KOPT-K1 (cell line): ENCODE data around the gene NATD1.
"Not testable (repeated sequence)": the region's sequence is repeated elsewhere in the genome, so short reads cannot be mapped to it uniquely, and the experiment has no call there.

Experiments
- H3K27ac ChIP-seq: fragments of 200-600 bp; sonication (generic); 2 replicates; pipeline ENCODE4 v1.5.1; 2016; ENCODE audit warnings: antibody characterized with exemption, mild to moderate bottlenecking, low read depth, low read length; ENCODE audit not compliant: poor library complexity, severe bottlenecking
- H3K36me3 ChIP-seq: fragments of 200-600 bp; sonication (generic); 2 replicates; pipeline ENCODE4 v1.5.1; 2017; ENCODE audit warnings: antibody characterized with exemption, mild to moderate bottlenecking, low read length, moderate library complexity; ENCODE audit not compliant: insufficient read depth
- H3K9me3 ChIP-seq: fragments of 200-600 bp; sonication (generic); 2 replicates; pipeline ENCODE4 v1.5.1; 2017; ENCODE audit warnings: antibody characterized with exemption, low read length, mild to moderate bottlenecking; ENCODE audit not compliant: insufficient read depth, poor library complexity, severe bottlenecking

The NATD1 gene

GRCh38 chr17:21210411-21211076, 42.7 kb downstream of the NATD1 start:
- H3K9me3 ChIP-seq: no peaks in the 10 kb centered on the region
- H3K36me3 ChIP-seq: peaks cover 55% of the 10 kb centered on the region
- H3K27ac ChIP-seq: no peak overlapping the region

GRCh38 chr17:21209511-21210175, 43.6 kb downstream of the NATD1 start:
- peaks cover 63% of the 10 kb centered on the region for H3K36me3 ChIP-seq
- no peak overlapping the region for H3K27ac ChIP-seq
- H3K9me3 ChIP-seq: no peaks in the 10 kb centered on the region

- Histone ChIP-seq H3K9me3 (no peaks in the 10 kb centered on the region), H3K36me3 (peaks cover 68% of the 10 kb centered on the region)
Observed at GRCh38 chr17:21208352-21208751, 44.9 kb downstream of the NATD1 start.

GRCh38 chr17:21204935-21205334, 48.3 kb downstream of the NATD1 start:
- Histone ChIP-seq H3K27ac (no peak overlapping the region), H3K36me3 (peaks cover 79% of the 10 kb centered on the region), H3K9me3 (no peaks in the 10 kb centered on the region)

More at GRCh38 chr17:21208352-21208751, 44.9 kb downstream of the NATD1 start:
- no peak overlapping the region for H3K27ac ChIP-seq

DNA sequence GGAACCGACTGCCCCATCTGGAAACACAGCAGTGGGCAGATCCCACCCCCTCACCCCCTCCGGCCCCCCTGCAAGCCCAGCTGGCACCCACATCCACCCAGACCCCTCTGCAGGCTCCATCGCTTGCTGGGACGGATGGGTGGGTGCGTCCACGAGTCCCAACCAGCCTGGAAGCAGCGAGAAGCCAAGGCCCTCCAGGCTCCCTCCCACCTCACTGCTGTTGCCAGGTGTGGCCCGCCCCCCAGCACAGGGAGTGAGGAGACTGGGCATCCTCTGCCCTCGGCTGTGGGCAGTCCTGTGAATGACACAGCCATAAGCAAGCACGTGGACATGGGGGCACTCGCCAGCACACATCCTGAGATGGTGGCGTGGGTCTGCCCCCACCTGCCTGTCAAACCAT, 50.7 kb downstream of the NATD1 start:
- Histone ChIP-seq H3K9me3 (no peaks in the 10 kb centered on the region), H3K27ac (no peak overlapping the region), H3K36me3 (peaks cover 81% of the 10 kb centered on the region)

DNA sequence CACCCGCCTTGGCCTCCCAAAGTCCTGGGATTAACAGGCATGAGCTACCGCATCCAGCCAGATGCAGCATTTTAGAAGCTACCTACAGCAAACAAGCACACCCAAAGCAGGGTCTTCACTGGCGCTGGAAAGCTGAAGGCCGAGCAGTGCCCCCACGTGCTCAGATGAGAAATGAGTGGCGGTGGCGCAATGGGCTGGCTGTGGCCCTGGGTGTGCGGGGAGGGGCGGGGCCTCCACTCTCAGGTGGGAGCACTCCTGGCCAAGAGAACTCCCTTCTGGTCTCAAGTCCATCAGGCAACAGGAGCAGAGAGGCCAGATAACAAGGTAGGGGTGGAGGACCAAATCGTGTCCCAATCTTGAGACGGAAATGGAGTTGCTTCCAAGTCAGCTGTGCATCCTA, 51.3 kb downstream of the NATD1 start:
- Histone ChIP-seq H3K36me3 (peaks cover 81% of the 10 kb centered on the region), H3K27ac (no peak overlapping the region), H3K9me3 (no peaks in the 10 kb centered on the region)

DNA sequence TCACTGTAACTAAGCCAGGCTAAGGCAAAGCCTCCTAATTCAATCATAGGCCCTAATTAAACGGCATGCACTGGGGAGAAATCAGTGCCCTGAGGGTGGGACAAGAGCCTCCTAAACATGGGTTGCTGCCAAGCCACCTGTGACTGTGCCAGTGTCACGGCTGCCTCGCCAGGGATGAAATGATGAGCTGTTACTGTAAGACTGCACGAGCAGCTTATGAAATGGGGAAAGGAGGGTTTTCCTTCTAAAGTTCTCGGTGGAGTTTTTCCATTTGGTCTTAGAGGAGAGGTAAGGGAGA, 52.0 kb downstream of the NATD1 start:
- Histone ChIP-seq H3K9me3 (no peaks in the 10 kb centered on the region), H3K36me3 (peaks cover 82% of the 10 kb centered on the region), H3K27ac (no peak overlapping the region)

- no peak overlapping the region for H3K27ac ChIP-seq
- no peaks in the 10 kb centered on the region for H3K9me3 ChIP-seq
- peaks cover 85% of the 10 kb centered on the region for H3K36me3 ChIP-seq
Observed at GRCh38 chr17:21200590-21201297, 52.5 kb downstream of the NATD1 start.

DNA sequence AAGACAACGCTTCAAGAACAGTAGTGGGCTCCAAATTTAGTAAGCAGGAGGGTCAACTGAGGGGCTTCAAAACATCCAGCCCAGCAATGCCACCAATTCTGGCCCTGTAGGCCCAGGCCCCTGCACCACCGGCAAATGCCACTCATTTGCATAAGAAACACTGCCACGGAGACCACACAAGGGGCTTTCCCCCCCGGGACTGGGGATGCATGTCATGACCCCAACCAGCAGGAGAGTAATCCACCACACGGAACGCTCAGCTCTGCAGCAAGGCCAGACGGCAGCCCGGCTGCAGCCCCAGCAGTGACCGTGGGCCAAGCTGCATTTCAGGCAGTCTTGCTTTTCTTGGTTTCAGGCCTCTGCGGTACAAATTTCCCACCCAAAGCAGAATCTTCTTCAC, 53.4 kb downstream of the NATD1 start:
- Histone ChIP-seq H3K36me3 (peaks cover 87% of the 10 kb centered on the region), H3K27ac (no peak overlapping the region), H3K9me3 (no peaks in the 10 kb centered on the region)

GRCh38 chr17:21199311-21199710, 53.9 kb downstream of the NATD1 start:
- Histone ChIP-seq H3K36me3 (peaks cover 89% of the 10 kb centered on the region), H3K27ac (no peak overlapping the region), H3K9me3 (no peaks in the 10 kb centered on the region)

- Histone ChIP-seq H3K27ac (no peak overlapping the region), H3K36me3 (peaks cover 94% of the 10 kb centered on the region), H3K9me3 (no peaks in the 10 kb centered on the region)
Observed at GRCh38 chr17:21198411-21198810, 54.8 kb downstream of the NATD1 start.

GRCh38 chr17:21196126-21196525, 57.1 kb downstream of the NATD1 start:
- H3K36me3 ChIP-seq: peaks cover 89% of the 10 kb centered on the region
- H3K27ac ChIP-seq: no peak overlapping the region
- no peaks in the 10 kb centered on the region for H3K9me3 ChIP-seq

DNA sequence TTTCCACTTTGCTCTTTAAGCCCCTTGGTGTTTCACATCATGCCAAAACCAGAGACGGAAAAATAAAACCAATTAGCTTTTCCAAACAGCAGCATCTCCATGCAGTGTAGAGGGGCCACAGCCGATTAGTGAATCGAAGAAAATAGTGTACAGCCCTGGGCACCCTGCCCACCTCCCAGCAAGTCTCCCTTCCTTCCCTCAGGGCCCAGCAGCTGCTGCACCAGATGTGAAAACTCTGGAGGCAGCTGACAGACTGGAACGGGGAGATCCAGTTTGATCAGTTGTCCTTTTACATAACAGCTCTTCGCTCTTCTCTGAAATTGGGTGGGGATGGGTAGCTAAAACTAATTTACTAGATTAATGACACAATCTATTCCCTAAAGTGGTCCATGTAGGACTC, 58.5 kb downstream of the NATD1 start:
- Histone ChIP-seq H3K27ac (no peak overlapping the region), H3K36me3 (peaks cover 83% of the 10 kb centered on the region), H3K9me3 (no peaks in the 10 kb centered on the region)

GRCh38 chr17:21194226-21194625, 59.0 kb downstream of the NATD1 start:
- H3K36me3 ChIP-seq: peaks cover 83% of the 10 kb centered on the region
- H3K27ac ChIP-seq: no peak overlapping the region
- H3K9me3 ChIP-seq: no peaks in the 10 kb centered on the region

DNA sequence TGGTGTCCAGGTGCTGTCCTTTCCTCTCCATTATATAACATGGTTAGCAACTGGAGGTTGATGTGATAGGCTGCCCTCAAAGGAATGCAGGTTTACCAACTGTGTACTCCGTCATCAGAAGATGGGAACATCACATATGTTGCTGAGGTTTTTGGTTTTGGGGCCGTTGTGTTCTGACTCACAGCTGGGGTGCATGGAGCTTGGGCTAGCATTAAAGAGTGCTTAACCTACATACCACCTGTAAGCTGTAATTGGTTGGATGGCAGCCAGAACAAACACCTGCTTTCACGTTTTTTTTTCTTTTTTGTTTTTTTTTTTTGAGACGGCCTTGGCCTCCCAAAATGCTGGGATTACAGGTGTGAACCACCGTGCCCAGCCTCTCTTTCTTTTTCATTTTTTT, 60.2 kb downstream of the NATD1 start:
- Histone ChIP-seq H3K27ac (no peak overlapping the region), H3K9me3 (no peaks in the 10 kb centered on the region), H3K36me3 (peaks cover 80% of the 10 kb centered on the region)

DNA sequence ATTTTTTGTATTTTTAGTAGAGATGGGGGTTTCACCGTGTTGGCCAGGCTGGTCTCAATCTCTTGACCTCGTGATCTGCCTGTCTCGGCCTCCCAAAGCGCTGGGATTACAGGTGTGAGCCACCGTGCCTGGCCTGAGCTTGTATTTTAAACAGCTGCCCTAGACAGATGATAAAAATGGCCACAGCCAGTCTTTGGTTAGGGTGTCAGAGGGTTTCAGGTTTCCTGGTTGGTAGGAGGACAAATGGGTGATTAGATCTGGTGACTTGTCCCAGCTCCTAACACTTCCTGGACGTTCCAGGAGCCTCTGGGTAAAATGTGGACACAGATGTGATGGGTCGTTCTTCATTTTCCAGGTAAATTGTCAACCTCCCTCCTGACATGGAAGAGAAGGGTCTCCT, 60.8 kb downstream of the NATD1 start:
- peaks cover 74% of the 10 kb centered on the region for H3K36me3 ChIP-seq
- H3K9me3 ChIP-seq, H3K27ac ChIP-seq: not testable (repeated sequence)
